Measurements from ENCODE around the gene FZR1.
"Not testable (repeated sequence)": the region's sequence is repeated elsewhere in the genome, so short reads cannot be mapped to it uniquely, and the experiment has no call there.

FZR1 gene

DNA sequence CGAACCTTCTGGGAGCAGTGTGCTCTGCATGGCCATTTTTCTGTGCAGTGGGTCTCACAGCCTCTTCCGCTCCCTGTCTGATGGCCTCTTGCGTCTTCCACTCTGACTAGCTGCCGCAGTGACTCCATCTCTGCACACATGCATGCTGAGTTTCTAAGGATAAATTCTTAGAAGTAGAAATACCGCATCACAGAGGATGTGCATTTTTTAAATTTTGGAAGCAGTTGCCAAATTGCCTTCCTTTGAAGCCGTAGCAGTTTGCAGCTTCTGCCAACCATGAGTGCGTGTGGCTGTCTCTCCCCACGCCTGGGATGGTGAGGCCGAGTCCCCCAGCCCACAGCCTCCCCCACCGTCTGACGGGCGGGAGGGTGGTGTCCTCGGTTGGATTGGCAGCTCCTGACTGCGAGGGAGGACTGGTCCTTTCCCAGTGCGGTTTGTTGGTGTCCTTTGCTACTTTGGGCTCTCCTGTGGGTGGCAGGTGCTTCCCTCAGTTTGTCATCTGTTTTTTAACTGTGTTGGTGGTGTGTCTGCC is 9.8 kb downstream of the FZR1 start:
- no peak for ATAC-seq

DNA sequence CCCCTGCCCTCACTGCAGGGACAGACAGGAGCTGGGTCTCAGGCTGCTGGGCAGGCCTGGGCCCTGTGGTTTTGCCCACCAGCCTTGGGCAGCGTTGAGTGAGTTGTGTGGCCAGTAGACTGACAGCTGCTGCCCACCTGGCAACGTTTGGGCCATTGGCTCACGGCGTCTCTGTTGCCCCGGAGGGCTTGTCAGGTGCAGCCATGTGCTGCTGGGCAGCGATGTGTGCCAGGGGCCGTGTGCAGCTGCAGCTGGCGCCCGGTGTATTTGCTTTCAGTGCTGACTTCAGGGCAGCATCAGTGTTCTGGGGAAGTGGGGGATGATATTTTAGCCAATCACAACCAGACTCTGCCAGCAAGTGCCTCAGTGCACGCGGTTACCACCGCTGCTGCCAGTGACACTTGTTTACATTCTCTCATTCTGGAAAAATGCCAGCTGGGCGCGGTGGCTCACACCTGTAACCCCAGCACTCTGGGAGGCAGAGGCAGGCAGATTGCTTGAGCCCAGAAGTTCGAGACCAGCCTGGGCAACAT is 10.6 kb downstream of the FZR1 start:
- ATAC-seq: peak in 1 of 2 donors; percentile 45

DNA sequence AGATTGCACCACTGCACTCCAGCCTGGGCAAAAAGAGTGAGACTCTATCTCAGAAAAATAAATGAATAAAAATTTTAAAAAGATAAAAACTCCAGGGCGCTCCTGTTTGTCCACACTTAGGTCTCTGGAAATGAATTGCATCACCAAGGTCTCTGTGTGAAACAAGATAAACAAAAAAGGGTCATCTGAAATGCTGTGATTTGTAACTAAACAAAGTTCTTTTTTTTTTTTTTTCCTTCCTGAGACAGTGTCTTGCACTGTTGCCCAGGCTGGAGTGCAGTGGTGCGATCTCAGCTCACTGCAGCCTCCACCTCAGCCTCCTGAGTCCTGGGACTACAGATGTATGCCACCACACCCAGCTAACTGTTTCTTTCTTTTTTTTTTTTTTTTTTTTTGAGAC is 11.5 kb downstream of the FZR1 start:
- no peak for ATAC-seq

DNA sequence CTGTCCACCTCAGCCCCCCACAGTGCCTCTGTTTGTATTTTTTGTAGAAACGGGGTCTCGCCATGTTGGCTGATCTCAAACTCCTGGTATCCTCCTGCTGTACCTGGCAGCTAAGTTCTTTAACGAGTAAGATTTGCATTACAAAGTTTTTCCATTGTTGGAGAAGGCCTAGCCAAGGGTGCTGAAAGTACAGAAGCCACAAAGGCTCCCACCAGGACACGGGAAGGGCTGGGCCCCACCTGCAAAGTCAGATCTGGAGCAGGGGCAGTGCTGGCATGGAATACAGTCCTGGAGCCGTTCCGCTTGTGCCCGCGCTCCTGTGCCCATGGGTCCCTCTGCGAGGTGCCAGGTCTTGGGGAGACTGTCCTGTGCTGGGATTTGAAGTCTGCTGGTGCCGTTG is 12.1 kb downstream of the FZR1 start:
- no peak for ATAC-seq

DNA sequence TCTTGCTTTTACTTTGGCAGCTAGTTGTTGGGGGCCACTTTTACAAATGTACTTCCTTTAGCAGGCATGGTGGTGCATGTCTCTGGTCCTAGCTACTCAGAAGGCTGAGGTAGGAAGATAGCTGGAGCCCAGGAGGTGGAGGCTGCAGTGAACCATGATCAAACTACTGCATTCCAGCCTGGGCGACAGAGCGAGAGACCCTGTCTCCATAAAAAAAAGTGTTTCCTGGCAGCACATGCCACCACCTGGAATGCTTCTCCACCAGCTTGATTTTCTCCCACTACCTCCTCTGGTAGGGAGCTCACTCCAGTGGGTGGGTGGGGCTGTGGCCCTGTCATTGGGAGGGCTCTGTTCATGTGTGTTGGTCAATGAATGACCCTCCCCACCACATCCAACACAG is 12.5 kb downstream of the FZR1 start:
- no peak for ATAC-seq

DNA sequence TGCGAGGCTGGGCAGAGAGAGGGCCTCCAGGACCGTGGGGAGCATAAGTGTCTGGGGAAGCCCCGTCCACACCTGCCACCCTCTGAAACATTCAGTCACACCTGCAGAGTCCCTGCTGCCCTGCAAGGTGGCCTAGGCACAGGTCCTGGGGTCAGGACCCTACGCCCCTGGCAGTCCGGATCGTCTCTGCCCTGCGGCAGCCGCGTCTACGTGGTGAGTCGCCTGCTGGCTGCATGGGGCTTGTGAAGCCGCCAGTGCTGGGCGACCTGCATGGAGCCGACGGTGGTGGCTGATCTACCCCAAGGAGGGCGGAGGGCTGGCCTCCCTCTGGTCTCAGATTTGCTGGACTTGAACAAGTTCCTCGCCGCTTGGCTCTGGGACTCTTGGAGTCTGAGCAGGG is 13.0 kb downstream of the FZR1 start:
- no peak for ATAC-seq

DNA sequence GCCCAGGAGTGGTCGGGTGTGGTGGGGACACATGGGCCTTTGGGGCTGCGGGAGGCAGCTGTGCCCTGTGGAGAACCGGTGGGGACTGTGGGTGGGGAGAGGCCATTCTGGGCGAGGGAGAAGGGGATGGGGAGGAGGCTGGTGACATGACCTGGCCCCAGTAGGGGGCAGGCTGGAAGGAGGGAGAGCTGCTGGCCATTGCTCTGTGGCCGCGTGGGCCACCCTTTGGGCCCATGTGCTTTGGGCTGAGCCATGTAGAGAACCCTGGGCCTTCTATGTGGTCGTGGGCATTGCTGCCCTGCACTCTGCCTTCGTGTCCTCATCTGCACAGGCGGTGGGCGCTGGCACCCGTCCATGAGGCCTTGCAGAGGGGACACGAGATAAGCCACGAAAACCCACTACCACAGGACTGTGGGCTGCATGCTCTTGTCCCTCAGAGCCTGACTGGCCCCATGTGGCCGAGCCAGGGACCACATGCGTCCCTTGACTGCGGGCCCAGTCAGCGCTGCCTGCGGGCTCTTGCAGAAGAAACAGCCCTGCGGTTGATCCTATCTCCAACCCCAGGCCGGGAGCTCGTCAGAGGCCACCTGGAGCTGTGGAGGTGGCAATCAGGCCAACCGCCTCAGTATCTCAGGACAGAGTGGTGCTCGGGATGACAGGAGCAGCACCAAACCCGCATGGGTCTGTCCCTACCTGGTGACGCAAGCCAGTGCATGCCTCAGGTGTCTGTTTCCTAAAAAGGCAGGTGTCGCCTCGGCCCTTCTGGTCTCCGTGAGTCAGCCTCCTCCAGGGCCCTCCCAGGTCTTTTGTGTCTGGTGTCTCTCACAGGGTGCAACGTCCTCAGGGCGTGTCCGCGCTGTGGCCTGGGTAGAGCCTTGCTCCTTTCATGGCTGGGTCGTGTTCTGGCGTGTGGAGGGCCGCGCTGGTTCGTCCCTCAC is 14.3 kb downstream of the FZR1 start:
- ATAC-seq: no peak

DNA sequence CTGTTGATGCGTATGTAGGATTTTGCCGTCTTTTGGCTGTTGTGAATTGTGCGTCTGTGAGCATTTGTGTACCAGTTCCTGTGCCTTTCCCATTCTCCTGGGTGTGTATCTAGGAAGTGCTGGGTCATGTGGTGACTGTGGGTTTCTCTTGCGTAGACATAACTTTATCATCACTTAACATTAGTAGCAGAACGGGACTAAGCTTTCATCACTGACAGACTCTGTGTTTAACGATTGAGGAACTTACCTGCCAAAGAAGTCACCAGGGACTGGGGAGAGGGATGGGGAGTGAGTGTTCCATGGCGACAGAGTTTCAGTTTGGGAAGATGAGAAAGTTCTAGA is 15.0 kb downstream of the FZR1 start:
- no peak for ATAC-seq

DNA sequence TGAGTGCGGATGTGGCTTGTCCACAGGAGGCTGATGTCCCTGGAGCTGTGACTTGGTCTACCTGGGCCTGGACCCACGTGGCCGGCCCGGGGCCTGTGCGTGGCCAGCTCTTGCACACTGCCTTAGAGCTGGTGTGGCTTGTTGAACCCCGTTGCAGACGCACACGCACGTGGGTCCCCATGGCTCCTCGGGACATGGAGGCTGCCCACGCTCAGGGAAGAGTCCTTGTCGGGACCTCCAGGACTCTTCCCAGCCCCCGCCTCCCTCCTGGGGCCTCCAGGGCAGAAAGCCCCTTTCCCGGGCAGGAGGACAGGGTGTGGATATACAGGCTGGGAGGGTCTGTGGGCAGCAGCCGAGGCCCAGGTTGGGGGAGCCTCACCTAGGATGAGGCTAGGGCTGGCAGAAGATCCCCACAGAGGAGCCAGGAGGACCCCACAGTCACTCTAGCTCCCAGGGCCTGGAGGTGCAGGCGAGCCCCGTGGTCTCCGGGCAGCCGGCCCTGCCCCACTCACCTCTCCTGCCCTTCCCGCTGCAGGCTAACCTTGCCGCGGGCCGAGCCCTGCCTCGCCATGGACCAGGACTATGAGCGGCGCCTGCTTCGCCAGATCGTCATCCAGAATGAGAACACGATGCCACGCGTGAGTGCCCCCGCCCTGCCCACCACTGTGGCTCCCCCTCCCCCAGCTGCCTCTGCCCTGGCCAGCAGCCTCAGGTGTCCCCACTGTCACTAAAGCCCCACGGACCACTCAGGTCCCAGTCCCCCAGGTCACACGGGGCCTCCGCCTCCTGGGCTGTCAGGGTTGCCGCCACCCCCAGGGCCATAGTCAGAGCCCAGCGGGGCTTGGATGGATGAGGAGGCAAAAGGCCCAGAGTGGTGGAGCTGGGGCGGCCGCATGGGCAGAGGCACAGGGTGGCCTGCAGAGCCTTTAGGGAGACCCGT is 16.6 kb downstream of the FZR1 start:
- no peak for ATAC-seq

DNA sequence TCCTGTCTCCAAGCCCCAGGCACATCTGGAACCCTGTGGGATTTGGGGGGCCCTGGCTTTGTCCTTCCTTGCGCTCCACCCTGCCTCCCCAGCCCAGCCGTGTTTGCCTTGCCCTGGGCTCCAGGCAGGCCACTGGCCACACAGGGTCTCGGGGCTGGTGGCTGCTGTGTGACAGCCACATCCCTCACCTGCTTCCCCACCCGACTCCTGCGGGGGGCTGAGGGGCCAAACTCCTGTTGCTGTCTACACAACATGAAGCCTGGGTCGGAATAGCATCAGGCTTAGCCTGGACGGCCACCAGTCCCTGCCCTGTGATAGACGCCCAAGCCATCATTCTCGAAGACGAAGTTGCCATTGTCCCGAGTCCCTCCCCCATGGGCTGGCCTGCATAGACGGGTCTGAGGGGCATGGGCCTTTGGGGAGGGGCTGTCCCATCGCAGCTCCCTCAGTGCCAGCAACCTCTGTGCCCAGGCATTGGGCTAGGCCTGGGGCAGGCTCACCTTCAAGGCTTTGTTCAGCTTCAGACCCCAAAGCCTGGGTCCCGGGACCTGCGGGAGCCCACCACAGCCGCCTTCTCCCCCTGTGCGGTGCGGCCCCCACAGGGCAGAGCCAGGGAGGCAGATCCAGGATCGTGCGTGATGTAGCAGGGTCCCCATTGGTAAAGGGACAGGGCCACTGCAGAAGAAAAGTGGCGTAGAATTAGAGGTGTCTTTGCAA is 17.4 kb downstream of the FZR1 start:
- ATAC-seq: no peak

DNA sequence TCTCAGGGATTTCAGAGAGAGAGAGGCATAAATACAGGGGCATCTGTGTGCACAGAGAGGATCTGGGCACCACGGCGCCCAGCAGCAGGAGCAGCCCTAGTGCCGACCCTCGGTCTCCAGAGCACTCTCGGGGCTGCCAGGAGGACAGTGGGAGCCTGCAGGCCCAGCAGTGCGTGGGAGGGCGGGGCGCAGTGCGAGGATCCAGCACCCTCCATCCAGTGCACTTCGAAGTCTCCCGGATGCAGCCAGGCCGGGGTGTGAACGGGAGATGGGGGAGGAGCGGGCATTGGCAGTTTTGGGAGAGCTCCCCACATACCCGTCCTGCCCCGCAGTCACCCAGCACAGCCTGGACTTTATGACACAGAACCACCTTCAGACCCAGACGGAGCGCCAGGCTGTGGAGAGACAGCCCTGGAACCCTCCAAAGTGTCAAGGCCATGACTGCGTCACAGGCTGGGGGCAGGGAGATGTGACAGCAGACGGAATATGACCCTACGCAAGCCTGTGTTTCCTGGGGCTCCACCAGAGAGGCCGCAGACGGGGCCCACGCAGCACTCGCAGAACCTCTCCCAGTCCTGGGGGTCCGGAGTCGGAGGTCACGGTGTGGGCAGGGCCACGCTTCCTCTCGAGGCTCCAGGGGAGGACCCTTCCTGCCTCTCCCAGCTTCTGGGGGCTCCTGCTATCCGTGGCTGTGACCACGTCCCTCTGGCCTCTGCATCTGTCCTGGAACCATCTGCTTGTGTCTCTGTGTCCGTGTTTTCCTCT is 18.1 kb downstream of the FZR1 start:
- no peak for ATAC-seq

DNA sequence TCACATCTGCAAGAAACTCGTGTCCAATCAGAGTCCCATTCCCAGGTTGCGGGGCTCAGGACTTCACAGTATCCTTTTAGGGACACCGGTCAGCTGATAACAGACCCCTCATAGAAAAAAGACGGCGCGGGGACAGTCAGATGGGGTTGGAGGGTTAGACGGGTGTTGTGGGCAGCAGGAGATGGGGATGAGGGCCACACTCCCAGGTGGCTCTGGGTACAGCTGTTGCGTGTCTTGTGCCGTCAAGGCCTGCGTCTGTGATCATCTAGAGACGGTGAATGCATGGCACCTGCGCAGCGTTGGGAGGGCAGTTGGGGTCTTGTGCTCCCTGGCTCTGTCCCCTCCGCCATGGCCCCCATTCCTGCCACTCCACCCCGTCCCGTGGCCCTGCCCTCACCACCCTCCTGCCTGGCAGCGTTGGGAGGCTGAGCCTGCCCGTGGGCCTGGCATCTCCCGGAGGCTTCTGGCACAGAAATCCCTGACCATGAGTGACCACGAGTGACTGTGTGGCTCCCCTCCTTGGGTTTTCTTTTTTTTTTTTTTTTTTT is 18.9 kb downstream of the FZR1 start:
- no peak for ATAC-seq

DNA sequence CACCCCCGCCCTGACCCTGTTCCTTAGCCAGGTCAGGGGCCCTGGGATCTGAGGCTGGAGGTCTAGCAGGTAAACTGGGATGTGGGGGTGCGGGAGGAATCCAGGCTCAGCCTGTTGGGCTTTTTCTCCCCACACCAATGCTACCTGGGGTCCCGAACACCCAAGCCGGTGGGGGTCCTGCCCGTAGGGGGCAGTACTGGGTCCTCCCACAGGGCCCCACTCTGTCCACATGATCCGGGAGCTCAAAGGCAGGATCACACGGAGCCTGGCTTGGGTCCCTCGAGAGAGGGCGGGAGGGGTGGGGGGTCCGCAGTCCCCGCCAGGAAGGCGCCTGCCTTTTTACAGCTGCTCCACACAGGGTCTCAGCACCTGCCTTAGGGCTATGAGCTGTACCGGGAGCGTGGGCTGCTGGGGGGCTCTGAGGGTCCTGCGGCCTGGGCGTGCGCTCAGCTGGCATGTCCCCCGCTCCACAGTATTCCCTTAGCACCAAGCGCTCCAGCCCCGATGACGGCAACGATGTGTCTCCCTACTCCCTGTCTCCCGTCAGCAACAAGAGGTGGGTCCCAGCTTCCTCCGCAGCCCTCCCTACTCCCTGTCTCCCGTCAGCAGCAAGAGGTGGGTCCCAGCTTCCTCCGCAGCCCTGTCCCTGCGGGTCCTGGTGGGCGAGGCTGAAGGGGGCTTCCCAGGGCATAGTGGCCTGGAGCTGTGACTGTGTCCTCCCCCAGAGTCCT is 20.6 kb downstream of the FZR1 start:
- ATAC-seq: no peak

DNA sequence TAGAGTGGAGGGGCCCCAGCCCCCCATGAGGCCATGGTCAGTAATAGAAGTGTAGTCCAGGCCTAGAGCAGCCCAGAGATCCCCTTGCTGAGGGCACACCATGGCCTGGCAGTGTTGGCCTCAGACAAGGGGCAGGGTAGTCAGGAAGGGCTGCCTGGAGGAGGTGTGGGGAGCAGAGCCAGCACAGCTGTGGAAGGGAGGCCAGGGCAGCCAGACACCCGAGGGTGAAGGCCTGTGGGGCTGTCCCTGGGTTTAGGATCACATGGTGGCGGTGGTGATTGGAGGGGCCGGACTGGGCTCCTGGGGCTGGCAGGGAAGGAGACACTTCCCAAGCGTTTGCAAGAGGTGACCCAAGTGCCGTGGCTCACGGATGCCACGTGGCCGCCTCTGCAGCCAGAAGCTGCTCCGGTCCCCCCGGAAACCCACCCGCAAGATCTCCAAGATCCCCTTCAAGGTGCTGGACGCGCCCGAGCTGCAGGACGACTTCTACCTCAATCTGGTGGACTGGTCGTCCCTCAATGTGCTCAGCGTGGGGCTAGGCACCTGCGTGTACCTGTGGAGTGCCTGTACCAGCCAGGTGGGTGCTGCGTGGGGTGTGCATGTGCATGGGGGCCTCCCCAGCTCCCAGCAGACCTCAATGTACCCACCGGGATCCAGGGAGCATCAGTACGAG is 21.3 kb downstream of the FZR1 start:
- no peak for ATAC-seq

DNA sequence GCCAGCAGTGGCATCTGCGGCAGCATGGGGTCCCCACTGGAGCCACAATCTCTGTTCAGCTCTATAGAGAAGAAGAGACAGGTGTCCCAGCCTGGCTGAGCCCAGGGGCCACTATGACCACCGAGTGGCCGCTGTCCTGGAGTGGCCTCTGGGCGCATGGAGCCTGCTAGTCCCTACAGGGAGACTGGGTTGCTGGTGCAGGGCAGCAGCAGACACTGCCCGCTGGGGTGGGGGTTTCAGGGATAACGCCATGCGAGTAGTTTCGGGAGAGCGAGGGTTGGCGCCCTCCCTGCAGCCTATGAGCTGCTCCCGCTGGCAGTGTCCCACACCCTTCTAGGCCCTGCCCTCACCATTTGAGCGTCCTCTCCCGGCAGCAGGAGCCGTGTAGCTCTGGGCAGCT is 22.0 kb downstream of the FZR1 start:
- no peak for ATAC-seq

DNA sequence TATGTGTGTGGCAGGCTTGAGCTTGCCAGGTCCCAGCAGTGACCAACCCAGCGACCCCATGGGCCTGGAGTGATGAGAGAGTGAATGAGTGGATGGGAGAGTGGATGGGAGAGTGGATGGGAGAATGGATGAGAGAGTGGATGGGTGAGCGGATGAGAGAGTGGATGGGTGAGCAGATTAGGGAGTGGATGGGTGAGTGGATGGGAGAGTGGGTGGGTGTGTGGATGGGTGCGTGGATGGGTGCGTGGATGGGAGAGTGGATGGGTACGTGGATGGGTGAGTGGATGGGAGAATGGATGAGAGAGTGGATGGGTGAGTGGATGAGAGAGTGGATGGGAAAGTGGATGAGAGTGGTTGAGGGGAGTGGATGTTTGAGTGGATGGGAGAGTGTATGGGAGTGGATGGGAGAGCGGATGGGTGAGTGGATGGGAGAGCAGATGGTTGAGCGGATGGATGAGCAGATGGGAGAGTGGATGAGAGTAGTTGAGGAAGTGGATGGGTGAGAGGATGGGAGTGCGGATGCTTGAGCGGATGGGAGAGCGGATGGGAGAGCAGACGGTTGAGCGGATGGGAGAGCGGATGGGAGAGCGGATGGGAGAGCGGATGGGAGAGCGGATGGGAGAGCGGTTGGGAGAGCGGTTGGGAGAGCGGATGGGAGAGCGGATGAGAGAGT is 22.6 kb downstream of the FZR1 start:
- no peak for ATAC-seq

DNA sequence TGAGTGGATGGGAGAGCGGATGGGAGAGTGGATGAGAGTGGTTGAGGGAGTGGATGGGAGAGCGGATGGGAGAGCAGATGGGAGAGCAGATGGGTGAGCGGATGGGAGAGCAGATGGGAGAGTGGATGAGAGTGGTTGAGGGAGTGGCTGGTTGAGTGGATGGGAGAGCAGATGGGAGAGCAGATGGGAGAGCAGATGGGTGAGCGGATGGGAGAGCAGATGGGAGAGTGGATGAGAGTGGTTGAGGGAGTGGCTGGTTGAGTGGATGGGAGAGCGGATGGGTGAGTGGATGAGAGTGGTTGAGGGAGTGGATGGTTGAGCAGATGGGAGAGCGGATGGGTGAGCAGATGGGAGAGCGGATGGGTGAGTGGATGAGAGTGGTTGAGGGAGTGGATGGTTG is 23.2 kb downstream of the FZR1 start:
- ATAC-seq: not testable (repeated sequence)

DNA sequence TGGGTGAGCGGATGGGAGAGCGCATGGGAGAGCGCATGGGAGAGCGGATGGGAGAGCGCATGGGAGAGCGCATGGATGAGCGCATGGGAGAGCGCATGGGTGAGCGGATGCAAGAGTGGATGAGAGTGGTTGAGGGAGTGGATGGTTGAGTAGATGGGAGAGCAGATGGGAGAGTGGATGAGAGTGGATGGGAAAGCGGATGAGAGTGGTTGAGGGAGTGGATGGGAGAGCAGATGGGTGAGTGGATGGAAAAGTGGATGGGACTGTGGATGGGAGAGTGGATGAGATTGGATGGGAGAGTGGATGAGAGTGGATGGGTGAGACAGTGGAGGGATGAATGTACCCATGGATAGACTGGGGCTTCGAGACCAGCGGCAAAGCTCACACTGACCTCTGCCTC is 24.3 kb downstream of the FZR1 start:
- ATAC-seq: no peak

DNA sequence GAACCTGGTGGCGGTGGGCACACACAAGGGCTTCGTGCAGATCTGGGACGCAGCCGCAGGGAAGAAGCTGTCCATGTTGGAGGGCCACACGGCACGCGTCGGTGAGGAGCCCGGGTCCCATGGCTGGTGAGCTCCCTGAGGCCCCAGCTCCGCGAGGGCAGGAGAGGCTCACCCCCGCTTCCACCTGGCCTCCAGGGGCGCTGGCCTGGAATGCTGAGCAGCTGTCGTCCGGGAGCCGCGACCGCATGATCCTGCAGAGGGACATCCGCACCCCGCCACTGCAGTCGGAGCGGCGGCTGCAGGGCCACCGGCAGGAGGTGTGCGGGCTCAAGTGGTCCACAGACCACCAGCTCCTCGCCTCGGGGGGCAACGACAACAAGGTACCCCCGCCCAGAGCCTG is 25.6 kb downstream of the FZR1 start:
- ATAC-seq: no peak
